ENCODE results near the gene CKMT2.
A peak's percentile ranks its signal among the peaks of the same experiment; 100 is the strongest.

DNA sequence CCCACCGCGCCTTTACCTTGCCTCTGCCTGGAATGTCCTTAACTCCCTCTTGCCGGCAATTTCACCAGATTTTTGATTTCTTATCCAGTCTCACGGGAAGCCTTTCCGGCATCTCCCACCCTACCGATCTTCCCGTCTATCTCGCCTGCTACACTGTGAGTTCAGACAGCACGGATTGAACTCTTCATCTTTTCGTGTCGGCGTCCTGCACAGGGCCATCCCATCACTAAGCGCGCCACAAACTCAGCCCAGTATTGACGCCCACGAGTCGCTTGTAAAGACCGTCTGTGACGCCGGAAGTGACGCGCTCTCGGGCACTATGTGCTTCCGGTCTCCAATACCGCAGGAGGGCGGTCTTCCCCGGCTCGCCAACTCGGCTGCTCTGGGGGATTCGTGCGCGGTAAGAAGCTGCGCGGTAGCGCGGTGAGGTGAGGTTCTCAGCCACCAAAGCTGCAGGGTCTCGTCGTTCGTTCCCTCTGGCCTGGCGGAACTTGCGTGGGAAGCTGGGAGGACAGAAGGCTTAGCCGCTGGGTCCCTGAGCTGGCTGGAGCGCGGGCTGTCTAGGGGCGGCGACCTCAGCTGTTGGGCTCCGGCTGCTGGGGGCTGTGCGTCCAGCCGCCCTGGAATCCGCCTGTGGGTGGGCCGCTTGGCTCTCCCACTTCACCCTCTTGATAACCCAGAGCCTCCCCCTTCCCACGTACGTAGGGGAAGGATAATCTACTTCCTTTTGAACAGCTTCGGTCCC is 68.3 kb downstream of the CKMT2 start, which contains the start of gene ZCCHC9:
- TF ChIP-seq CTCF (IDR thresholded peaks at IDR 0.05; ENCODE audit: borderline replicate concordance, extremely low read depth, low read length, poor library complexity, severe bottlenecking) (peak; percentile 47), EZH2 (IDR thresholded peaks at IDR 0.05; ENCODE audit: borderline replicate concordance, low read depth, low read length, severe bottlenecking) (no peak)
